OCI-LY7 (cell line): ENCODE results near the gene KRT76.

Experiments used
- CTCF ChIP-seq: fragments of 200-600 bp; sonication (generic); conservative IDR thresholded peaks from 2 replicates; pipeline ENCODE4 v1.5.1; 2014; ENCODE audit warnings: mild to moderate bottlenecking, antibody characterized with exemption, low read length, moderate library complexity, mixed read lengths
- EZH2phosphoT487 ChIP-seq: fragments of 200-600 bp; sonication (generic); IDR thresholded peaks from 2 replicates; pipeline ENCODE4 v1.6.1; 2018; ENCODE audit warnings: low read depth, borderline replicate concordance, mild to moderate bottlenecking, mixed run types, antibody characterized with exemption, low read length, moderate library complexity, mixed read lengths

- TF ChIP-seq EZH2phosphoT487 (no peak), CTCF (no peak)
Observed at GRCh38 chr12:52784909-52785308, 7.8 kb upstream of the KRT76 start.
